ENCODE results near the gene GOLGA6D.
"Not testable (repeated sequence)": the region's sequence is repeated elsewhere in the genome, so short reads cannot be mapped to it uniquely, and the experiment has no call there.

The GOLGA6D gene, protein sequence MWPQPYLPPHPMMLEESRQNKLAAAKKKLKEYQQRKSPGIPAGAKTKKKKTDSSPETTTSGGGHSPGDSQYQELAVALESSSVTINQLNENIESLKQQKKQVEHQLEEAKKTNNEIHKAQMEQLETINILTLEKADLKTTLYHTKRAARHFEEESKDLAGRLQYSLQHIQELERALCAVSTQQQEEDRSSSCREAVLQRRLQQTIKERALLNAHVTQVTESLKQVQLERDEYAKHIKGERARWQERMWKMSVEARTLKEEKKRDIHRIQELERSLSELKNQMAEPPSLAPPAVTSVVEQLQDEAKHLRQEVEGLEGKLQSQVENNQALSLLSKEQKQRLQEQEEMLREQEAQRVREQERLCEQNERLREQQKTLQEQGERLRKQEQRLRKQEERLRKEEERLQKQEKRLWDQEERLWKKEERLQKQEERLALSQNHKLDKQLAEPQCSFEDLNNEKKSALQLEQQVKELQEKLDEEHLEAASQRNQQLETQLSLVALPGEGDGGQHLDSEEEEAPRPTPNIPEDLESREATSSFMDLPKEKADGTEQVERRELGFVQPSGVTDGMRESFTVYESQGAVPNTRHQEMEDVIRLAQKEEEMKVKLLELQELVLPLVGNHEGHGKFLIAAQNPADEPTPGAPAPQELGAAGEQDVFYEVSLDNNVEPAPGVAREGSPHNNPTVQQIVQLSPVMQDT

DNA sequence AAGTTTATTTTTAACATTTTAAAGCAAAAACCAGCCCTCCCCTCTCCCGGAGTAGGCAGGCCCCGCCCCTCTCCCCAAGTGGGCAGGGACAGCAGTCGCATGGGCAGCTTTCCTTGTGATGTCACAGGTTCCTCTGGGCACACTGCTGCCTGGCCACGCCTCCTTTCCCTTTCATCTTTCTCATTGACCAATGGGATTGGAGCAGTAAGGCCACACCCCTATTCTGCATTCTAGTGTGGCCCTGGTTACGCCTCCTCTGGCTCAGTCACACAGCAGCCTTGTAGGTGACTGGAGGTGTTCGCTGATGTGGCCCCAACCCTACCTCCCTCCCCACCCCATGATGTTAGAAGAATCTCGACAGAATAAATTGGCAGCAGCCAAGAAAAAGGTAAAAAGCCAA, at the start of gene GOLGA6D:
GOLGA6D (plus strand) TSS at position 264 of the 400 bp plus-strand sequence; CDS start at position 305, 41 bp downstream.
- DNase-seq, result not testable (repeated sequence)

DNA sequence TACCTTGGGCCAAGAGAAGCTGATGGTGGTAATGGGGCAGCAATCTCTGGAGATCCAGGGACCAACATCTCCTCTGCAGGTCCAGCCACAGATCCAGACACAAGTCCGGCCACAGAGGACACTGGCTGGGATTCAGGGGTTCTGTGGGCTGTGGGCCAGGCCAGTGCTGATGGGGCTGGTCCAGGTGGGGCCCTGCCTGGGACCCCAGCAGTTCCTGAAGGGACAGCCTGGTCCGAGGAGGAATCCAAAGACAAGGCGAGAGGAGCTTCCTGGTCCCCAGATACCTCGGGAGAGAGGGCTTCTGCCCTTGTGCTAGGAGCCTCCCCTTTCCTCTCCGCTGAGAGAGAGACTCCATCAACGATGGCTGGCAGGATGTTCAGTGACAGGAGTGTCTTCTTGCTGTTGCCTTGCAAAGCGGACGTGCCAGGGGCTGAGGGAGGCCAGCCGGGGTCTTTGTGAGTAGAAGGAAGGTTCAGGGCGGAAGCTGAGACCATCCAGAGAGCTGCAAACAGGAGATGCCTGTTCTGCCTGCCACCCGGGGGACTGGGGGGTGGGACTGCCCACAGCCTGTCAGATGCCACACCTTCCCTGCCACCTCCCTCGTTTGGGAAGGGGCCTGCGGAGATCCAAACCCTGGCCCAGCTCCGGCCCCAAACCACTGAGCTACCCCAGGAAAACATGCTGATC, 49.0 kb upstream of the GOLGA6D start:
- peak; percentile 7 for DNase-seq

DNA sequence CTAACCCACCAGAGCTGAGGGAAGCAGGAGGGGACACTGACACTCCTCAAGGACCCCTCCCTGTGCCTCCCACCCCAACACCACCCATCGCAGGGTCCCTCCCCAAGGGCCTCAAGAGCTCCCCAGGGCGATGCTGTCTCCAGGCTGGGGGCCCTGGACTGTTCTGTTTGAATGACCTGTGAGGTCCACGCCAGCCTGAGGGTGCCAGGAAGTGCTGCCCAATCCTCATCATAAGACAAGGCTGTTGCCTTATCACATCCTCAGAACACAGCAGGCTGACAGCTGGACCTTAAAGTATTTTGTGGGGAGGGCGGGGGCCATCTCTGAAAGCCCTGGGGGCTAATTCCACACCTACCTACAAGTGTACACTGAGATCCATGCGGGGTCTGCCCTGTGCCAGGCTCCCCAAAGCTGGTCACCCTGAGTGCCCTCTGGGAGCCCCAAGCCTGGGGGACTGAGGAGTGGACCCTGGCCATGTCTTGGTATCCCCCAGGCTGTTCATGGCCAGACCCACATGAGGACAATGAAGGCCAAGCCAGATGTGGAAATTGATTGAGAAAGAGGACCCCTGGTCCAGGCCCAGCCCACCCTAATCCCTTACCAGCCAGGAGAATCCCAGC, 48.3 kb upstream of the GOLGA6D start:
- DNase-seq, result peak; percentile 5

DNA sequence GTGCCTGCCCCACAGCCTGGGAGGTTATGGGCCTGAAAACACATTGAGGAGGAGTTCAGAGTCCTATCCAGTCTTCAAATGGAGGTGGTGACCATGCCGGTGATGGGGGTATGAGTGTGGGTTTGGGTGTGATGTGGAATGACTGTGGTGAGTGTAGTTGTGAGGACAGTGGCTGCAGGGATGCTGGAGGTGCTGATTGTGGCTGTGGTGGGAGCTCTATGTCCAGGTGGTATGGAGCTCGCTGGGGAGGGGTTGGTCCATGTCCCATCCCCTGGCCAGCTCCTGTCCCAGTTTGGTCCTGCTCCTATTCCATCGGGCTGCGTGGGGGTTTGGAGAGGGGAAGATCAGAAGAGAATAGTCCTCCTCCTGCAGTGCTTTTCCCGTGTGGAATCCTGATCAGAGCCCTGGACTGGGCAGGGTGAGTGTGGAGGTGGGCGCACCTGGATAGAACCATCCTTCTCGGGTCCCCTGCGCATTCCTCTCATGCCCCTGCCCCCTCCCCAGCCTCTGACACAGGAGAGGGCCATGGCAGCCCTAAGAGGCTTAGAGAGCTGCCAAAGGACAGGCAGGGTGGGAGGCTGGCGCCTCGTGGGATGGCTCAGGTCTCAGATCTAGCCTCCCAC, 47.5 kb upstream of the GOLGA6D start:
- peak; percentile 5 for DNase-seq

DNA sequence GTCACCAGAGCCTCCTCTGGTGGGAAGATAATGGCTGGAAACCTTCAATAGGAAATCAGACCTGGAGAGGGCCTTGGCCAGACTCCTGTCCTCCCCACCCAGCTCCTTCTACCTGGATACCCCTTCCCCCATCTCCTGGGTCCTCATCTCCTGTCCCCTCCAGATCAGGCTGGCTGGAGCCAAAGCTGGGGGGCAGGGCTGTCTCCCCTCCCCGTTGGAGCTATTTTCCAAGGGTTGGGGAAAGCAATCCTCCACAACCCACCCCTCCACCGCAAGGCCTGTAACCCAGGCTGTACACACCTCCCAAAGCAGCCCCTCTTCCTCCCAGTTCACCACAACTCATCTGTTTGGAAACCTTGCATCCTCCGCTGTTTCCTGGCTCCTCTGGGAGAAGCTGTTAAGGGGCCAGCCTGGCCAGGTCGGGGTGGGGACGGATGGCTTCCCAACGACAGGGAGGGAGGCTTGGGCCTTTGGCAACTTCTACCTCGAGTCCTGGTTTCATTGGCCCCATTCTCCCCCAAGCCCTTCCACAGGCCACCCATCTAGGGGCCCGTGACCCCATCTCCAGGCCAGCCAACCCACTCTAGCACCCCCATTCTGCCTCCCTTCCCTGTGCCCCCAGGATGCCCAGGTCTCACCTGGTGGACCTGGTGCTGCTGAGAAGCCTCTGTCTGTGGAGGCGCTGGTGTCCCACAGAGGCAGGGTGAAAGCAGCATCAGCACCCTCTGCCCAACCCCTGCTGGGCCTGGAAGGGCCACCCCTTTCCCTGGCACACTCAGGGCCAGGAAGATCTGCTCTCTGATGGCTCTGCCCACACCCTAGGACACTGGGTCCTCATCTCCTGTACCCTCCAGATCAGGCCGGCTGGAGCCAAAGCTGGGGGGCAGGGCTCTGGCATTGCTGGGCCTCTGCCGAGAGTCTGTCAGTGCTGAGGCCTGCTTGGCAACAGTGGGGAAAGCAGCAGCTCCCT, 46.6 kb upstream of the GOLGA6D start:
- peak; percentile 3 for DNase-seq

DNA sequence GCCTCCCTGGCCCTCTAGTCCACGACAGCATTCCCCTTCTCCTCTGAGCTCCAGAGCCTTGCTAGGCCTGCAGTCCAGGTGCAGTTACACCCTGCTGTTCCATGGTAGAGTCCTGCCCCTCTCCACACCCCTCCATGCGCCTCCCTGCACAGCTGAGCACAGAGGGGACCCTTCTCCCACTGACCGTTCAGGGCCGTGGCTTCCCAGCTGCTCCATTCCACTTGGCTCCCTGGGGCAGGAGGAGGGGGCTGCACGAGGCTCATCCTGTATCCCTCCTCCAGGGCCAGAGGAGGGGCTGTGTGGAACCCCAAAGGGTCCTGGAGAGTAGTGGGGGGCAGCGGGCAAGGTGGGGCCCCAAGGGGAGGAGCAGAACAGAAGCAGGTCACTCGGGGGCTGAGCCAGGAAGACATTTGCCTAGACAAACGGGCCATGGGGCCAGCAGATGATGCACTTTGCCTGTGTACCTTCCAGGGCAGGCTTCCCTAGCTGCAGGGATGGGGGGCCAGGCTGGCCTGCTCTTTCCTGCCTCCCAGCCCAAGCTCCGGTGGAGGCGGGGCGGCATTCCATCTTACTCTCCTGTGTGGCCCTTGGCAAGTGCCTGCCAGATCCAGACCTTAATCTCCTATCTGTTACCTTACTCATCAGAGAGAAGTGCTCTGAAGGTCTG, 45.2 kb upstream of the GOLGA6D start:
- DNase-seq, result no peak

DNA sequence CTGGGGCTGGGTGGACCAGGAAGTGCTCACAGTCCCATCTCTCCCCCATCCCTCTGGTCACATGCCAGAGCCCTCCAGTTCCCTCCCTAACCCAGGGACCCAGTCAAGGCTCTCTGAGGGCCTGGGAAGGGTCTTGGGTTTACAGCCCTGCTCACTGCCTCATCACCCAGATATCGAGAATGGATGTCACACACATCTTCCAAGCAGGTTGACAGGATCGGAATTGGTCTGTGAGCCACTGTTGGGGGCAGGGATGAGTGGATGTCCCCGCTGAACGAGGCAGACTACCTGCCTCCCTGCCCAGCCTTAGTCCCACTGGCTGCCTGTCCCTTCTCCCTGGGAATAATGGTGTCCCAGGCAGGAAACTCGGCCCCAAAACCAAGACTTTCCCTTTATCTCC, 44.5 kb upstream of the GOLGA6D start:
- DNase-seq, result no peak

DNA sequence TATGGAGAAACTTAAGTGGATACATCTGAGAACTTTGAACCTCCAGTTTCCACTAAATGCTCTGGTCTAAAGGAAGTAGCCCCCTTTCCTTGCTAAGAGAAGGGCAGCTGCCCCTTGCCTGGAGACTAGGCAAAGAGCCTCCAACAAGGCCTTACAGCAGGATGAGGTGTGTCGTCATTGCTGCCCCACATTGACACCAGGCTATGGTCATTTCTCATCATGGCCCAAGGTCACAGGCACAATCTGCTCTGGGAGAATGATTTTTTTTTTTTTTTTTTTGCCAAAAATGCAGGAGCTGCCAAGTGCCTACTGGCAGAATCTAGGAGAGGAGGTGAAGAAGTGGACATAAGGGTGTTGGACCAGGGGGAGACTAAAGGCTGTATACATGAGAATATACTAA, 36.9 kb upstream of the GOLGA6D start:
- not testable (repeated sequence) for DNase-seq

DNA sequence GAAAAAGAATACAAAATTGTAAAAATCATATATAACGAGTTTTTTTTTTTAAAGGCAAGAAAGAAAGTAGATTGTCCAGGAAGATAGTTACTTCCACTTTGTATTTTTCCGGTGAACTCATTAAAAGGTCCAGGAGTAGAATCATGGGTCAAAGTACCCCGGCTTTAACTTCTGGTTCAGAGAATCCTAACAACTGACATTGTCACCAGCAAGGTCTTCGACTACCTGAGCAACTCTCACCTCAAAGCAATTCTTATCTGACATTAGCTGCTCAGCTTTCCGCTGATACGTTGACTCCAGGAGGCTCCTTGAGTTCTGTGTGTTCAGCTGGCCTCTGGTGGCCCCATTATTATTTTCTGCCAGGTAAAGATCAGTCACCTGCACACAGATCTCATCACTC, 33.6 kb upstream of the GOLGA6D start:
- not testable (repeated sequence) for DNase-seq

DNA sequence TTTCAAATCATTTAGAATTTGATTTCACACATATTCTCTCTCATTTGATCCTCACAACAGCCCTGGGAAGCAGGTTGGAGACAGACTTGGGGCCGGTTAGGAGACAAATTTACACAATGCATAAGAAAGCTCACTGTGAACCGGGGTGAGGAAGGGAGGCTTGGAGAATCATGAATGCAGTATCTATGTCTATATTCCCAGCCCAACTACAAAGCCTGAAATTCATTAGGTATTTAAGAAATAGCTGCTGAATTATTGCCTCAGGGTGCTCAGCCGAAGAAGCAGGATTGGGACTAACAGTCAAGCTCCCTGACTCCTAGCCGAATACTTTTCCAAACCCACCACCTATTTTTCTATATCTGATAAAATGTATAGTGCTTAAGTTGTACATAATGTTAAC, 32.9 kb upstream of the GOLGA6D start:
- DNase-seq, result no peak

DNA sequence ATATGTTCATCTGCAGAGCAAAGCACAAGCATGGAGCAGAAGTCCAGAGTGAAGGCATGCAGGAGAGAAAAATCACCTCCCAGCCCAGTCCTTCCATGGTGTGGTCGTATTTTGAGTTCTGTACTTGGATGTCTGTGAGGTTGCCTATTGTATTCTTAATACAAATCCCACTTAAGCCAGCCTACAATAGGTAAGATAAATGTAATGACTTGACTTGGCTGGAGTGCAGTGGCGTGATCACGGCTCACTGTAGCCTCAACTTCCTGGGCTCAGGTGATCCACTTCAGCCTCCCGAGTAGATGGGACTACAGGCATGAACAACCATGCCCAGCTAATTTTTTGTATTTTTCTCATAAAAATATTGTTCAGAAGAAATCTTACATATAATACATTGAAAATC, 31.3 kb upstream of the GOLGA6D start:
- not testable (repeated sequence) for DNase-seq

DNA sequence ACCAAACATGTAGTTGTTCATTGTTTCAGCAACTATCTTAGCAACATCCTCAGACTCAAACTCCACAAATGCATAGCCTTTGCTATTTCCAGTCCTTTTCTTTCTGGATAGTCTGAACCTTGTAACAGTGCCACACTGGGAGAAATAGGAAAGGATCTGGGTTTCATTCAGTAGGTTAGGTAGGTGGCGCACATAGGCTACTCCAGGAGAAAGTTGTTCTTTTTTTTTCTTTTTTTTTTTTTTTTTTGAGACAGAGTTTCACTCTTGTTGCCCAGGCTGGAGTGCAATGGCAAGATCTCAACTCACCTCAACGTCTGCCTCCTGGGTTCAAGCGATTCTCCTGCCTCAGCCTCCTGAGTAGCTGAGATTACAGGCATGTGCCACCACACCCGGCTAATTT, 30.4 kb upstream of the GOLGA6D start:
- DNase-seq, result not testable (repeated sequence)

DNA sequence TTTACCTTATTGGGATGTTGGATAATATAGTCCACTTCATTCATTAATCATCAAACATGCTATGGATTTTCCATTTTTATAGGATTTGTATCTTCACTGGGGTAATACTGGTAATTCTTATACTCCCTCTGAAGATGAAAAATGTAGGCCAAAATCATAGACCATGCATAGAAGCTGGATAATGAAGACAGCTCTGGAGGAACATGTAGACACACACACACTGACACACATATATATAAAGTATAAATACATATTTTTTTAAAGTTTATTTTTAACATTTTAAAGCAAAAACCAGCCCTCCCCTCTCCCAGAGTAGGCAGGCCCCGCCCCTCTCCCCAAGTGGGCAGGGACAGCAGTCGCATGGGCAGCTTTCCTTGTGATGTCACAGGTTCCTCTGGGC, 24.6 kb upstream of the GOLGA6D start, which contains the start of gene GOLGA6C:
GOLGA6C (plus strand) TSS at position 301 of the 400 bp plus-strand sequence. CDS start 265 bp downstream, outside the sequence.
- DNase-seq, result not testable (repeated sequence)

DNA sequence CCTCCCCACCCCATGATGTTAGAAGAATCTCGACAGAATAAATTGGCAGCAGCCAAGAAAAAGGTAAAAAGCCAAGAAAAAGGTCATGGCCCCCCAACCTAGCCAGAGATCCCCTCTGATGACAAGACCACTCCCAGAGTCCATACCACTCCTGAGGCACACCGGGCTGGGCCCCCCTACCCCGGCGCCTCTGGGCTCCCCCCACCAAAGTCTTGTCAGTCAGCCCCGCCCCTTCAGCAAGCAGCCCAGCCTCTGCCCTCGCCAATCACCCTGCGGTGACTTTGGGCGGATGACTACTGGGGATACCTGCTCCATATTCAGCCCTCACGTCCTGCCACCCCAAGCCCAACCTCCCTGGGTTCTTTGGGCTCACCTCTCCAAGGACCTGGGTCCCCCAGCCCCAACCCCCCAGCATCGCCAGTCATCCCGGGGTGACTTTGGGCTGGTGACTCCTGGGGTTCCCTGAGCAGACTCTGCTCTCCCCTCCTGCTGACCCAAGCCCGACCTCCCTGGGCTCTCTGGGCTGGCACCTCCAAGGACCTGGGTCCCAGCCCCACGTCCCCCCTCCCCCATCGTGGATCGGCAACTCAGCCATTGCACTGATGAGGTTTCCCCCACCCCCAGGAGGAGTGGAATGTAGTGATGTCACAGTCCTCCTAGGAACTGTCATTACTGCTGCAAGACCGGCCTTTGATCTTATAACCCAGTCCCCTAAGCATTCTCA, 23.9 kb upstream of the GOLGA6D start:
- not testable (repeated sequence) for DNase-seq

DNA sequence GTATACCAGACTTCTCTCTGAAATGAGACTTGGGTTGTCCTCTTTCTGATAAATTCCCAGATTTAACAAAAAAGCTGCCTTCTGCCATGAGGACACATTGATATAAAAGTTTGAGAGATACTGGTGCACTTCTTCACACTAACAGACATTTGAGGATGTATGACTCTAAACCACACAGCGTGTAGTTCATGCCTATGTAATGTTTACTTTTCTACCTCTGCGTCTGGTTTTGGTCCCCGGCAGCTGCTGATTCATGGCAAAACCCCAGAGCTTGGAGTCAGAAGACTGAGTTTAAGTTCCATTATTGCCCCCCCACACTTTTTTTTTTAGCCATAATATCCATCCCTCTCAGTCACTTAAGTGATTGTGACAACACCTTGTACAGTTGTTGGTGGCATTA, 22.8 kb upstream of the GOLGA6D start:
- not testable (repeated sequence) for DNase-seq

DNA sequence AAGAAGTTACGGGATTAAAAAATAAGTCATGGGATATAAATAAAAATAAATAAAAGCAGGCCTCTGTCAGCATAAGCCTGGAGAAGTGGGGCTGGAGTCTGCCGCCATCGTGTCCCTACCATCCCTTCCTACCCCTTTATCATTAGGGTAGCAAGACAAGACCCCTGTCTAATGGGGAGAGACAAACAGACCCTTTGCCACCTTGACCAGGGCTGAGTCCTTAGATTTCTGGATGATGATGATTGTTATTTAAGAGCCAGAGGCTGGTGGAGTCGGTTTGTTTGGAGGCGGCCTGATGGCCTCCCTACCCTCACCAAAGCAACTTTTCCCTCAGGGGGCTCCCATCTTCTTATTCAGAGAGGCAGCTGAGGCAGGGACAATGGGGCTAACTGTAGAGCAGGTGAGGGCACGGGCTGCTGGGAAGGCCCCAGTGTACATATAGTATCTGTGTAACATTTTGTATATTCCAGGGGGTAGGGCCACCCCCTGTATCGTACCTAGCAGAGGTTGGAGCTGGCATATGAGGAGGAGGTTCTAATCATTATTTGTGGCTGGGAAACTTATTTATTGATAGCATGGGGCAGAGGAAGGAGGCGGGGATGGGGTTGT, 8.8 kb upstream of the GOLGA6D start:
- DNase-seq, result not testable (repeated sequence)

DNA sequence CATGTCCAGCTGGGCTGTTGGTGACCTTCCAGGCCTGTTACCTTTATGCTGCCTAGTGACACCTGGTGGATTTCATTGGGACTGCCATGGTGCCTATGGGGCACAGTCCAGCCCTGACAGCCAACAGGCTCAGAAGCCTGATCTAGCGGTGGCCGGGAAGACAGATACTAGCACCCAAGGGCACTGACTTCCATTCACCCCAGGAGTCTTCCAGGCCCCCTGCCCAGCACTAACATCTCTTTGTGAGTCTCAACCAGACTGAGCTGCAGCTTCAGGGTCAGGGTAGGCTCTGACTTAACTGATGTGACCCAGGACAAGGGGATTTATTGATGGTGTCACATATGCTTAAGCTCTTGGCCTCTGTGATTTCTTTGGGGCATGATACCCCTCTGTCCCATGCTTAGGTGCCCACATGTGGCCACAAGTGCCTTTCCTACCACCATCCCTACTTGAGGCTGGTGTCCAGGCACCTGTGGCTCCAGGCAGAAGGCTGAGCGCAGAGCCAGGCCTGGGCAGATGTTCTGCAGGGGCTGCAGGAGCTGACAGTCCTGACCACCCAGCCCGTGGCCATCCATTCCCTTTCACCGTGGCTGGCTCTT, 8.0 kb upstream of the GOLGA6D start:
- DNase-seq, result not testable (repeated sequence)

DNA sequence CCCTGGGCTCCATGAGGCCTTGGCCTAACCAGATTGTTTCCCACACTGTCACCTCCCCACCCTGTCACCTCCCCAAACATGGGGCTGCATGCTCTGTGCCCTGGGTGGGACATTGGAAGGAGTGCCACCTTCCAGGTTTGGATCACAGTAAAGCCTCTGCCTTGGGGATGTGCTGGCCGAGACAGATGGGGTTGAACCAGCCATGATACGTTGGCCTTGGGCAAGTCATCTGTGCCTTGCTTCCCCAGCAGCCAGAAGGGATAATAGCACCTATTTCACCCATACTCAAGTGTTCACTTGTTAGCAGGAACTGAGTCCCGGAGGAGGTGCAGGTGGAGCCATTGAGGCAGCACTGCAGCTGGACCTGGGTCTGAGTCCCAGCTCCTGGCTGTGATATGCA, 7.0 kb upstream of the GOLGA6D start:
- DNase-seq, result not testable (repeated sequence)

DNA sequence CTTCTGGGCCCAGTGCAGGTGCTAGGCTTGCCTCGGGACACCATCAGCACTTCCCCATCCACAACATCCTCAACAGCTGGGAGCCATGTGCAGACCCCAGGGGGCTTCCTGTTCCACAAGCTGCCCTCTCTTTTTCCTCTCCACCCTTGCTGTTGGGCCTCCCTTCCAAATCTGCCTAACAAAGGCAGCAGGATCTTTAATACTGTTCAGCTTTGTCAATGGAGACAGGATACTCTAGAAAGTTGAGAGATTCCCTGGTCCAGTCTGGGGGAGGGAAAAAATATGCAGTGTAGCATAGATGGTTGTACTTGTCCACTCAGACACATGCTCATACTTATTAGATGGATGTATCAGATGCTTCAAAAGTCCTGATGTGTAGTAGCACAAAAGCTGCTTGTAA, 4.1 kb upstream of the GOLGA6D start:
- not testable (repeated sequence) for DNase-seq

Measured in 8988T (cell line).